Suprapubic skin (tissue), 4 donors: Measurements from ENCODE around the gene RIC3. TPM values are rescaled to one million over a fixed set of nuclear protein-coding genes. Genes with fewer than 3 reads are reported as not detected.
A peak's percentile ranks its signal among the peaks of the same experiment; 100 is the strongest.

ENCODE experiments used
- DNase-seq, 2 donors: peaks; one replicate each; pipeline ENCODE4 v3.0.0-alpha.2; 2019; ENCODE audit warnings: low spot score in 2 of 2
- H3K27ac ChIP-seq: fragments of 200-600 bp; sonication (generic); one replicate; pipeline ENCODE4 v1.5.1; 2019
- H3K27me3 ChIP-seq: fragments of 200-600 bp; sonication (generic); one replicate; pipeline ENCODE4 v1.5.1; 2019
- H3K36me3 ChIP-seq: fragments of 200-600 bp; sonication (generic); one replicate; pipeline ENCODE4 v1.5.1; 2019
- H3K4me1 ChIP-seq: fragments of 200-600 bp; sonication (generic); one replicate; pipeline ENCODE4 v1.5.1; 2019
- H3K4me3 ChIP-seq: fragments of 200-600 bp; sonication (generic); one replicate; pipeline ENCODE4 v1.5.1; 2019; ENCODE audit warnings: mild to moderate bottlenecking
- H3K9me3 ChIP-seq: fragments of 200-600 bp; sonication (generic); one replicate; pipeline ENCODE4 v1.5.1; 2019
- EP300 ChIP-seq: sonication (generic); formaldehyde crosslinking; IDR thresholded peaks from one replicate; pipeline ENCODE4 v1.6.1; 2017; ENCODE audit warnings: antibody characterized with exemption
- POLR2A ChIP-seq, 2 donors: fragments of 450-650 bp; IDR thresholded peaks; one replicate each; pipeline ENCODE4 v1.6.1; 2017; ENCODE audit warnings: antibody characterized with exemption in 2 of 2, mild to moderate bottlenecking in 2 of 2, moderate library complexity in 2 of 2
- POLR2AphosphoS5 ChIP-seq, 3 donors: sonication (generic); formaldehyde crosslinking; IDR thresholded peaks; one replicate each; pipeline ENCODE4 v1.6.1; 2017; ENCODE audit warnings: antibody characterized with exemption in 3 of 3
- WGBS: methylation state at CpG from one replicate; pipeline ENCODE4 v1.1.5; 2018; 5-methylcytosine and 5-hydroxymethylcytosine counted together
- total RNA-seq, 4 donors: library from RNA; depleted of rRNA; stranded (reverse); fragments of >200 nt; gene quantifications; one replicate each; pipeline ENCODE4 v1.1.0, GENCODE V29; 2016
- TF ChIP-seq, protein P1 (sequence below), 2 donors: fragments of 200-600 bp in 1 of 2; fragments of 450-650 bp in 1 of 2; sonication (generic) in 1 of 2; IDR thresholded peaks; one replicate each; pipeline ENCODE4 v1.5.1; 2016 to 2019; ENCODE audit warnings: antibody characterized with exemption in 2 of 2, mild to moderate bottlenecking in 1 of 2, moderate library complexity in 1 of 2

The RIC3 gene
- total RNA-seq, 4 donors from 2014 or later, result 20.5 to 118 (median 35.1) TPM

DNA sequence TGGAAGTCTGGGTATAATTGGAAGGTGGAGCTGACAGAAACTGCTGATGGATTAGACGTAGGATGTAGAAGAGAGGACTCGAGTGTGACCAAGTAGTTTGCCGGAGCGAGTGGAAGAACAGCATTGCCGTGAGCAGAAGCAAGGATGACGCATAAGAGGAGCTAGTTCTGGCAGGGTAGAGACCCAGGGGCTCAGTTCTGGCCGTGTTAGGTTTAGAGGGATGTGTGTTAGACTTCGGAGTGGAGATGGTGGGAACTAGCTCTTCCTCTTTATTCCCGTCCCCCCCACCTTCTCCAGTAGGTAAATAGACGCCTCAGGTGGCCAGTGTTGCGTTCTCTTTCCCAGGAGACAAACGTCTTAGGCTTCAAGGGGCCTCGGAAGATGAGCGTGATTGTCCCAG lies 68.7 kb downstream of the RIC3 start:
- 85% methylated on average over 14 of the region's 14 CpGs for WGBS
- Histone ChIP-seq H3K9me3 (no peaks in the 10 kb centered on the region), H3K4me3 (no peak overlapping the region), H3K4me1 (no peaks in the 10 kb centered on the region), H3K27me3 (no peaks in the 10 kb centered on the region), H3K36me3 (peaks cover 75% of the 10 kb centered on the region), H3K27ac (no peak overlapping the region)
- TF ChIP-seq, protein P1, sequence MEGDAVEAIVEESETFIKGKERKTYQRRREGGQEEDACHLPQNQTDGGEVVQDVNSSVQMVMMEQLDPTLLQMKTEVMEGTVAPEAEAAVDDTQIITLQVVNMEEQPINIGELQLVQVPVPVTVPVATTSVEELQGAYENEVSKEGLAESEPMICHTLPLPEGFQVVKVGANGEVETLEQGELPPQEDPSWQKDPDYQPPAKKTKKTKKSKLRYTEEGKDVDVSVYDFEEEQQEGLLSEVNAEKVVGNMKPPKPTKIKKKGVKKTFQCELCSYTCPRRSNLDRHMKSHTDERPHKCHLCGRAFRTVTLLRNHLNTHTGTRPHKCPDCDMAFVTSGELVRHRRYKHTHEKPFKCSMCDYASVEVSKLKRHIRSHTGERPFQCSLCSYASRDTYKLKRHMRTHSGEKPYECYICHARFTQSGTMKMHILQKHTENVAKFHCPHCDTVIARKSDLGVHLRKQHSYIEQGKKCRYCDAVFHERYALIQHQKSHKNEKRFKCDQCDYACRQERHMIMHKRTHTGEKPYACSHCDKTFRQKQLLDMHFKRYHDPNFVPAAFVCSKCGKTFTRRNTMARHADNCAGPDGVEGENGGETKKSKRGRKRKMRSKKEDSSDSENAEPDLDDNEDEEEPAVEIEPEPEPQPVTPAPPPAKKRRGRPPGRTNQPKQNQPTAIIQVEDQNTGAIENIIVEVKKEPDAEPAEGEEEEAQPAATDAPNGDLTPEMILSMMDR (IDR thresholded peaks at IDR 0.05), result no peak
- TF ChIP-seq EP300, result no peak
- no peak for TF ChIP-seq POLR2A (IDR thresholded peaks at IDR 0.05)
- TF ChIP-seq POLR2AphosphoS5 (IDR thresholded peaks at IDR 0.05), result no peak
- peak in 1 of 2 donors; percentile 34 for DNase-seq

DNA sequence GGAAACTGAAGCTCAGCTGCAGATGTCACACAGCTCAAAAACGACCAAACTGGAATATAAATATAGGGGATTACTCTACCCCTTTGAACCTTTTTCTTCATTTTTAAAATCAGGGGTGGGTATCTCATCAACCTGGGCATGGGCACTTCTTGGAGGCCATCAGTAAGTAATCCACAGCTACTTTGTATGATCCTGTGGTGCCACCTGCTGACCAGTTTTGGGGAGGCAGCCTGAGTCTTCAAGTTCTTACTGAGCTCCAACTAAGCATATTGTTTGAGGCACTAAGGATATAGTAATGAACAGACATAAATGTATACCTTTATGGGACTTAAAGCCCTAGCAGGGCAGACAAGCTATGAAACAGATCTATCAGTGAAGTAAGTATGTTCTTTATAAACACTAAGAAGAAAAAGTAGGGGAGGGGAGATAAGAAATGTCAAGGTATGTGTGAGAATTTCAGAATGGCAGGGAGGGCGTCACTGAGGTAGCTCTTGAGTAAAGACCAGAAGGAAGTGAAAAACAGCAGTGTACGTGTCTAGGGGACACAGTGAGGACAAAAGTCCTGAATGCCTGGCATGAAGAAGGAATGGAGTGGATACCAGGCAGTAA lies 69.4 kb downstream of the RIC3 start:
- TF ChIP-seq, protein P1 (IDR thresholded peaks at IDR 0.05), result peak; percentile 62 to 75
- no peak for TF ChIP-seq POLR2AphosphoS5 (IDR thresholded peaks at IDR 0.05)
- 57% methylated on average over 3 of the region's 3 CpGs for WGBS
- Histone ChIP-seq H3K27ac (no peak overlapping the region), H3K4me3 (no peak overlapping the region), H3K4me1 (no peaks in the 10 kb centered on the region), H3K27me3 (no peaks in the 10 kb centered on the region), H3K36me3 (peaks cover 68% of the 10 kb centered on the region), H3K9me3 (no peaks in the 10 kb centered on the region)
- DNase-seq, result peak in 1 of 2 donors; percentile 84

DNA sequence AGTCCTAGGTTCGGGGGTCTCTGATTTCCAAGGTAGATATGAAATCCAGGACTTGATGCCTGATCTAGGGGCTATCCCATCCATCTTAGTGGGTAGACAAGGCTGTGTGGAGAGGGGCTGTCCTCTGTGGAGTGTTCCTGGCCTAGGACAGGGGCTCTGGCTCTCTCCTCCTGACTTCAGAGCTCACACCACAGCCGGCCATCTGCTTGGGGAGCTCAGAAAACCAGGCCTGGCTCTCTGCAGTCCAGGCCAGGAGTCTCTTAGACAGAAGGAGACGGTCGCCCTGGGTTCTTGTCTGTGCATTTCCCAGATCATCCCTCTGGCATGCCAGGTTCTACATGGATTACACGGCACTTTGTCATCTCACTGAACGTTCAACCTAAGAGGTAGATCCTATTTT lies 69.9 kb downstream of the RIC3 start:
- Histone ChIP-seq H3K27me3 (no peaks in the 10 kb centered on the region), H3K9me3 (no peaks in the 10 kb centered on the region), H3K27ac (no peak overlapping the region), H3K4me1 (no peaks in the 10 kb centered on the region), H3K4me3 (no peak overlapping the region), H3K36me3 (peaks cover 63% of the 10 kb centered on the region)
- peak in 1 of 2 donors; percentile 29 for DNase-seq
- 77% methylated on average over 6 of the region's 6 CpGs for WGBS
- TF ChIP-seq EP300, result no peak
- TF ChIP-seq POLR2AphosphoS5 (IDR thresholded peaks at IDR 0.05), result no peak
- TF ChIP-seq, protein P1 (IDR thresholded peaks at IDR 0.05), result no peak
- TF ChIP-seq POLR2A (IDR thresholded peaks at IDR 0.05), result no peak

DNA sequence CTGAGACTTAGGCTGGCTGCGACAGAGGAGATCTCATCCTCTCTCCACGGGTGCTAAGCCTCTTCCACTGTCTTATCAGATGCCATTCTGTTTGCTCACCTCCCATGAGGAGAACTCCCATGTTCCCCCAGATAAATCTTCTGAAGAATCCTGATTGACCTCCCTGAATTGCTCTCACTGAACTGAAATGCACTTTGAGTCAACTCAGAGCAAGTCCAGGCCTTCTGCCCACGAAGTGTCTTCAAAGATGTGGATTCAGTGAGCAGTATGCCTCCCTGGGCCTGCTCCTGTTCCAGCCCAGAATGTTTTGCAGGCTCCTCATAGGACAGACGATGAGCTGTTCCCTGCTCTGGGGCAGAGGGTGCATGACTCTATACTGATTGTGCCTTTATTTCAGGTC lies 70.5 kb downstream of the RIC3 start:
- TF ChIP-seq EP300, result no peak
- no peak for TF ChIP-seq POLR2AphosphoS5 (IDR thresholded peaks at IDR 0.05)
- TF ChIP-seq, protein P1 (IDR thresholded peaks at IDR 0.05), result no peak
- no peak for TF ChIP-seq POLR2A (IDR thresholded peaks at IDR 0.05)
- Histone ChIP-seq H3K9me3 (no peaks in the 10 kb centered on the region), H3K4me3 (no peak overlapping the region), H3K27me3 (no peaks in the 10 kb centered on the region), H3K4me1 (no peaks in the 10 kb centered on the region), H3K36me3 (peaks cover 57% of the 10 kb centered on the region), H3K27ac (no peak overlapping the region)
- 73% methylated on average over 4 of the region's 4 CpGs for WGBS
- no peak for DNase-seq

DNA sequence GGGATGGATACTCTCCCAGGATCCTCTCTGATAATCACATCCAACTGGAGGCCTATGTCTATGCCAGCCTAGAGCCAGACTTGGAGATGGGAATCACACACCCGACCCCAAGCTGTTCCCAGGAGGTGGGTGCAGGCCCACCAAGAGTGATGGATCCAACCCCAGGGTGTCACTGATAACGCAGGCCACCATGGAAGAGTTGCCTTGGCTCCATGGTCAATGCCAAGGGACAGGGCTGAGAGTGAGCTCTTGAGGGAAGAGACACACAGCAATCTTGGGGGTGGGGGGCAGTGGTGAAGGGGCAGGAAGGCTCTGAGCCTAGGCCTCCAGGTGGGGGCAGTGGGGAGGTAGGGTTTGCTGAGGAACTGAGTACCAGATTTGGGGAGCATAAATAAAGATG lies 70.9 kb downstream of the RIC3 start:
- H3K4me3 ChIP-seq, result no peak overlapping the region
- H3K4me1 ChIP-seq, result no peaks in the 10 kb centered on the region
- no peaks in the 10 kb centered on the region for H3K9me3 ChIP-seq
- no peak overlapping the region for H3K27ac ChIP-seq
- peaks cover 54% of the 10 kb centered on the region for H3K36me3 ChIP-seq
- no peak for TF ChIP-seq POLR2AphosphoS5 (IDR thresholded peaks at IDR 0.05)
- TF ChIP-seq, protein P1 (IDR thresholded peaks at IDR 0.05), result no peak
- TF ChIP-seq EP300, result no peak
- no peak for TF ChIP-seq POLR2A (IDR thresholded peaks at IDR 0.05)
- H3K27me3 ChIP-seq, result no peaks in the 10 kb centered on the region
- peak in 1 of 2 donors; percentile 32 for DNase-seq
- 88% methylated on average over 2 of the region's 2 CpGs for WGBS
